HEK293T (cell line): Measurements from ENCODE around the gene TMEM169.

ENCODE experiments used
- BHLHE40 ChIP-seq: fragments of 450-650 bp; IDR thresholded peaks from 2 replicates; pipeline ENCODE4 v1.6.1; 2016; ENCODE audit warnings: mild to moderate bottlenecking, moderate library complexity, borderline replicate concordance
- ELF4 ChIP-seq: fragments of 450-650 bp; IDR thresholded peaks from 2 replicates; pipeline ENCODE4 v1.6.1; 2017; ENCODE audit warnings: antibody characterized with exemption
- FOXK2 ChIP-seq: fragments of 450-650 bp; IDR thresholded peaks from 2 replicates; pipeline ENCODE4 v1.6.1; 2016; ENCODE audit warnings: mild to moderate bottlenecking
- HDGF ChIP-seq: fragments of 450-650 bp; IDR thresholded peaks from 2 replicates; pipeline ENCODE4 v1.6.1; 2017; ENCODE audit warnings: antibody characterized with exemption, borderline replicate concordance
- LEF1 ChIP-seq: fragments of 450-650 bp; IDR thresholded peaks from 2 replicates; pipeline ENCODE4 v1.6.1; 2017; ENCODE audit warnings: mild to moderate bottlenecking, borderline replicate concordance
- SP1 ChIP-seq: fragments of 450-650 bp; IDR thresholded peaks from 2 replicates; pipeline ENCODE4 v1.6.1; 2017
- ZNF384 ChIP-seq: fragments of 450-650 bp; IDR thresholded peaks from 2 replicates; pipeline ENCODE4 v1.6.1; 2016

DNA sequence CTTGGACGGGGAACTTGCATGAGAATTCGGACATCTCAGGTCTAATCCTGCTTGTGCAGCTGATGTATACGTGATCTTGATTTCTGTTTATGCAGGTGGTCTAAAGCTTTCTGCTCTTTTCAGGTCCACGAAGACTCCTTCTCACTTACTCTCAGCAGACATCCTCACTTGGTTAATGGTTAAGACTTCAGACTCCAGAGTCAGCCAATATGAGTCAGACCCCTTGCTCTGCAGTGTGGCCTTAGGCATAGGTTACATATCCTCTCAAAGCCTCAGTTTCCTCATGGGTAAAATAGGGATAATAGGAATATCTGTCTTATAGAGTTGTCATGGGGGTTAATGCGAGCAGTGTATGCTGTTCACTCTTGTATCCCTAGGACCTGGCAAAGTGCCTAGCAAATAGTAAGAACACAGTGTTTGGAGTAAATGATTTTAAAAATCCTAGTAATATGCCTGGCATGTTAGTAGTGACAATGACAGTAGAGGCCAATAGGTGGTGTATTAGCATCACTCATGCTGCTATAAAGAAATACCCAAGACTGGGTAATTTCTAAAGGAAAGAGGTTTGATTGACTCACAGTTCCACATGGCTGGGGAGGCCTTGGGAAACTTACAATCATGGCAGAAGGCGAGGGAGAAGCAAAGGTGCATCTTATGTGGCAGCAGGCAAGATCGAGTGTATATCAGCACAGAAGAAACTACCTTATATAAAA is 69.8 kb downstream of the TMEM169 start:
- TF ChIP-seq SP1 (no peak), ELF4 (no peak), BHLHE40 (no peak), ZNF384 (no peak), HDGF (no peak), LEF1 (no peak), FOXK2 (no peak)
